Measurements from ENCODE around the gene GDPGP1.

Gene GDPGP1

DNA sequence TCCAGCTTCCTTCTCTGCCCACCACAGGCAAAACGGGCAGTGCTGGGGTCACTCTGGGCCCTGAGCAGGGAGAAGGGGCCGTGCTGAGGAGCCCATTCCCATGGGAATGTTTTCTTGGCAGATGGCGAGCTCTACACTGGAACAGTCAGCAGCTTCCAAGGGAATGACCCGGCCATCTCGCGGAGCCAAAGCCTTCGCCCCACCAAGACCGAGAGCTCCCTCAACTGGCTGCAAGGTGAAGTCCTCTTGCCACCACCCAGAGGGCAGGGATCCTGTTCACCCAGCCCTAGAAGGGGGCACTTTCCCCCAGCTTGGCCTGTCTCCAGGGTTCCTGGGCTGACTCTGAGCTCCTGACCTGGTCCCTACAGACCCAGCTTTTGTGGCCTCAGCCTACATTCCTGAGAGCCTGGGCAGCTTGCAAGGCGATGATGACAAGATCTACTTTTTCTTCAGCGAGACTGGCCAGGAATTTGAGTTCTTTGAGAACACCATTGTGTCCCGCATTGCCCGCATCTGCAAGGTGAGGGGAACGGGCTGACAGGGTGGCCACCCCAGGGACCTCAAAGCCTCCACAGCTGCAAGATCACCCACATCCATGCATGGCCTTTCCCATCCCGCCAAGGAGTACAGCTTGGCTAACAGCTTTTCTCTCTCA, 12.6 kb upstream of the GDPGP1 start:
- intact Hi-C loops (cut with DNase I), result no loop called here
- DNase-seq, result peak; percentile 64 to 97 (median 75)

- intact Hi-C loops (cut with DNase I), result no loop called here
- DNase-seq, result no peak
These were observed 11.5 kb upstream of the GDPGP1 start for GRCh38 chr15:90222547-90222946.

DNA sequence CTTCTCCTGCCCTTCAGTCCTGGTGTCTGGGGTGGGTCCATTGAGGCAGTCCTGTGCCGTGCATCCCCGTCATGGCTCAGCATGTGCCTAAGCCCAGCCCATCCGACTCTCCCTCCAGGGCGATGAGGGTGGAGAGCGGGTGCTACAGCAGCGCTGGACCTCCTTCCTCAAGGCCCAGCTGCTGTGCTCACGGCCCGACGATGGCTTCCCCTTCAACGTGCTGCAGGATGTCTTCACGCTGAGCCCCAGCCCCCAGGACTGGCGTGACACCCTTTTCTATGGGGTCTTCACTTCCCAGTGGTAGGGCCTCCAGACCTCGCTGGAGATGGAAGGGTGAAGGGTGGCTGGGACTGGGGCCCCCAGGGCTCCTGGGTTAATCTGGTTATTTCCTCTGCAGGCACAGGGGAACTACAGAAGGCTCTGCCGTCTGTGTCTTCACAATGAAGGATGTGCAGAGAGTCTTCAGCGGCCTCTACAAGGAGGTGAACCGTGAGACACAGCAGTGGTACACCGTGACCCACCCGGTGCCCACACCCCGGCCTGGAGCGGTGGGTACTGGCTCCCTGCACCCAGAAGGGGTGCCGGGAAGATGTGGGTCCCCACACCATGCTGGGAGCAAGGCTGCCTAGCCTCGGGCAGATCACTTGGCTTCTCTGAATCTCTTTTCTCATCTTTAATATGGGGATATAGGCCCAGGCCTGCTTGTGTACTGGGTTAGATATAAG, 10.4 kb upstream of the GDPGP1 start:
- intact Hi-C loops (cut with DNase I), result no loop called here

GRCh38 chr15:90225047-90225446, 9.0 kb upstream of the GDPGP1 start:
- peak in 1 of 10 donors; percentile 84 for DNase-seq
- intact Hi-C loops (cut with DNase I), result no loop called here

More for the DNA sequence above, 10.4 kb upstream of the GDPGP1 start:
- peak in 1 of 10 donors; percentile 68 for DNase-seq

DNA sequence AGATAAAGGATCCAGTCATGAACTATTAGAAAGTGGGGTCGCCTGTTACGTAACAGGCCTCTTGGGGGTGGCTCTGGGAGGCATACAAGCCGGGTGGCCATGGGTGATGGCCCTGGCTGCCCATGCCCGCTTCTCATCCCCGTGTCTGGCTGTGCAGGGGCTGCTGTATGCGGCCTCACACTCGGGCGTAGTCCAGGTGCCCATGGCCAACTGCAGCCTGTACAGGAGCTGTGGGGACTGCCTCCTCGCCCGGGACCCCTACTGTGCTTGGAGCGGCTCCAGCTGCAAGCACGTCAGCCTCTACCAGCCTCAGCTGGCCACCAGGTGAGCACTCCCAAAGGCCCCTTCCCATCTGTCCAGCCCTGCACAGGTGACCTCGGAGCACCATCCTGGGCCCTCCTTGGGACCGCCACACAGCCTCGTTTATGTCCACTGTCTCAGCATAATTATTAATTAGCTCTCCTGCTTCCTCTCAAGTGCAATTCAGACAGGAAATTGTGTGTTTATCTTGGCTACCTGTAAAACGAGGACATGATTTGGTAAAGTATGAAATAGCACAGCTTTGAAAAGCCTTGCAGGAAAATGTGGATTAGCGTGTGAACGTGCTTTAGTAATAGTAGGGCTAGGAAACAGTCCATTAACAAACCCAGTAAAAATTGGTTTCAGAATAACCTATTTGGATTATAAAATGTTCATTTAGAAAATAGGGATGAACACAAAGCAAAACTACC, 8.3 kb upstream of the GDPGP1 start:
- intact Hi-C loops (cut with DNase I), result no loop called here
- DNase-seq, result no peak

- intact Hi-C loops (cut with DNase I), result no loop called here
These were observed 6.7 kb upstream of the GDPGP1 start for GRCh38 chr15:90227336-90227735.

DNA sequence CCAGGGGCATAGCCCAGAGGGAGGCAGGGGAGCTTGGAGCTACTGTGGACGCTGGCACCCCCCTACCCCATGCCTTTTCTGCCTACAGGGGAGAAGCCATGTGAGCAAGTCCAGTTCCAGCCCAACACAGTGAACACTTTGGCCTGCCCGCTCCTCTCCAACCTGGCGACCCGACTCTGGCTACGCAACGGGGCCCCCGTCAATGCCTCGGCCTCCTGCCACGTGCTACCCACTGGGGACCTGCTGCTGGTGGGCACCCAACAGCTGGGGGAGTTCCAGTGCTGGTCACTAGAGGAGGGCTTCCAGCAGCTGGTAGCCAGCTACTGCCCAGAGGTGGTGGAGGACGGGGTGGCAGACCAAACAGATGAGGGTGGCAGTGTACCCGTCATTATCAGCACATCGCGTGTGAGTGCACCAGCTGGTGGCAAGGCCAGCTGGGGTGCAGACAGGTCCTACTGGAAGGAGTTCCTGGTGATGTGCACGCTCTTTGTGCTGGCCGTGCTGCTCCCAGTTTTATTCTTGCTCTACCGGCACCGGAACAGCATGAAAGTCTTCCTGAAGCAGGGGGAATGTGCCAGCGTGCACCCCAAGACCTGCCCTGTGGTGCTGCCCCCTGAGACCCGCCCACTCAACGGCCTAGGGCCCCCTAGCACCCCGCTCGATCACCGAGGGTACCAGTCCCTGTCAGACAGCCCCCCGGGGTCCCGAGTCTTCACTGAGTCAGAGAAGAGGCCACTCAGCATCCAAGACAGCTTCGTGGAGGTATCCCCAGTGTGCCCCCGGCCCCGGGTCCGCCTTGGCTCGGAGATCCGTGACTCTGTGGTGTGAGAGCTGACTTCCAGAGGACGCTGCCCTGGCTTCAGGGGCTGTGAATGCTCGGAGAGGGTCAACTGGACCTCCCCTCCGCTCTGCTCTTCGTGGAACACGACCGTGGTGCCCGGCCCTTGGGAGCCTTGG, 5.9 kb upstream of the GDPGP1 start:
- no peak for DNase-seq
- intact Hi-C loops (cut with DNase I), result no loop called here

More at GRCh38 chr15:90227336-90227735, 6.7 kb upstream of the GDPGP1 start:
- no peak for DNase-seq

GRCh38 chr15:90228960-90229359, 5.0 kb upstream of the GDPGP1 start:
- intact Hi-C loops (cut with DNase I), result no loop called here
- no peak for DNase-seq

DNA sequence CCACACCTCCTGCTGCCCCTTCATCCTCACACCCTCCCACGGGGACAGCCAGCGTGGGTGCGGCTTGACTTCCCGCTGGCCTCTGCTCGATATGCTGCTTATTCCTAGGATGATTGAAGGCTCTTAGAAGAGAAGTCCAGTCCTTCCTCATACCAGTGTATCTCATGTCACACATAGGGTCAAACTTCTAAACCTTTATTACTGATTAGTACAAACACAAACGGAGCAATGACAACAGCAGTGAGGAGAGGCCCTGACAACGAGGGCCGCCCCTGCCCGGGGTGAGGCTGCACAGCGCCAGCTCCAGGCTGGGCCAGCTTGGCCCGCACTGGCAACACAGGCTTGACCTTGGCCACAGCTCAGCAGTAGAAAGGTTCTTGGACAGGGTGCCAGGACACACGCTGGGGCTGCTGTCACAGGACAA, 3.9 kb upstream of the GDPGP1 start:
- peak in 6 of 10 donors; percentile 29 to 90 (median 51) for DNase-seq
- intact Hi-C loops (cut with DNase I), result loop anchor here (5.0 kb wide), 1 partner anchor 37 kb away; the partner anchor contains the start of gene NGRN

- no peak for DNase-seq
- intact Hi-C loops (cut with DNase I), result loop anchor here (5.0 kb wide), 1 partner anchor 37 kb away; the partner anchor contains the start of gene NGRN
These were observed 3.4 kb upstream of the GDPGP1 start for GRCh38 chr15:90230610-90231009.

- peak in 2 of 10 donors; percentile 31 to 86 for DNase-seq
- intact Hi-C loops (cut with DNase I), result loop anchor here (5.0 kb wide), 1 partner anchor 36 kb away; the partner anchor contains the start of gene NGRN
These were observed 2.7 kb upstream of the GDPGP1 start for GRCh38 chr15:90231028-90232017.

GRCh38 chr15:90232196-90232595, 1.8 kb upstream of the GDPGP1 start:
- intact Hi-C loops (cut with DNase I), result loop anchor here (5.0 kb wide), 1 partner anchor 35 kb away; the partner anchor contains the start of gene NGRN

DNA sequence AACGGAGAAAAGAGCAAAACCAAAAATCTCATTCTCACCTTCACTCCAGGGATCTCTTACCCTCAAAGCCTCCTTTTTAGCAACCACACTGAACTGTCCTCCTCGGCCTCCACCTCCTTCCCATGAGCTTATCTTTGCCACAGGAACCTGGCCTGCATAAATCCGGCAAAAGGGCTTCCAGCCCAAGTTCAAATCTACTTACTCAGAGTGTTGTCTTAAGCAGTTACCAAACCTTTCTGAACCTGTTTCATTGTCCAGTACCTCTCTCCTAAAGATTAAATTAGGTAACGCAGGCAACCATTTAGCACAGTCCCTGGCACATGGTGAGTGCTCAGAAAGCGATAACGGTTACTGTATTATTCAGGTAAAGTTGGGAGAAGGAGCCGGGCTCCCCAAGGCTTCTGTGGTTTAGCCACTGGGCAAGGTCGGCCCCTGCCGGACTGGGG, 1.0 kb upstream of the GDPGP1 start:
- DNase-seq, result no peak
- intact Hi-C loops (cut with DNase I), result loop anchor here (5.0 kb wide), 1 partner anchor 34 kb away; the partner anchor contains the start of gene NGRN

More at GRCh38 chr15:90232196-90232595, 1.8 kb upstream of the GDPGP1 start:
- DNase-seq, result no peak

DNA sequence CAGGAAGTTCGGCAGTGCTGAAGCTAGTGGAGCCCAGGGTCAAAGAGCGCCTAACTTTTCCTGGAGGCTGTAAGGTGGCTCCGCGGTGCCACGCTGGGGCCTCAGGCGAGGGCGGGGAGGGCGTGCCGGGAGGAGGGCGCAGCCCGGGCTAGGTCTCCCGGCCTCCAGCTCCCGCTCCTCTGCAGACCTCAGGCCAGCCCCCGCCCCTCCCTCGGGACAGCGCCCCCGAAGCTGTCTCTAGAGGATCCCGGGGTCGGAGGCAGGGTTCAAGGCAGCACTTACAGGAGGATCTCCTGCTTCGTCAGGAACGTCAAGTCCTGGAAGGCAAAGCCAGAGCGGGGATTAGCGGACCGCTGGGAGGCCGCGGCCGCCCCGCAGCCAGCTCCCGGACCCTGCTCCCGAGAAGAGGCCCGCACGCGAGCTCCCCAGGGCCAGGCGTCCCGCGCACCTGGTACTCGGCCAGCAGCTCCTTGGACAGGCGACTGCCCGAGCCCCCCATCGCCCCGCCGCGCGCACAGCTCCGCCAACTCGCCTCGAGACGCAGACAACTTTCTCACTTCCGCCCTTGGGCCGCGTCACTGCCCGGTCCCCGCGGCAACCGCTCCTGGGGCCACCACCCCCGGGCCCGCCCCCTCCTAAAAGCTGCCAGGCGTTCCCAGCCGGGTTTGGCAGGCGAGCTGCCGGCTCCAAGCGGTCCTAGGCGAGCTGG, 468 bp upstream of the GDPGP1 start, which contains the start of gene CIB1:
Gene CIB1, minus strand, starts transcription at position 555 of the 709 bp plus-strand sequence. Its CDS starts 56 bp downstream, at position 499.
- intact Hi-C loops (cut with DNase I), result loop anchor here (5.0 kb wide), 1 partner anchor 34 kb away; the partner anchor contains the start of gene NGRN
- DNase-seq, result peak; percentile 92 to 99 (median 96)

- intact Hi-C loops (cut with DNase I), result no loop called here
These were observed 5.4 kb downstream of the GDPGP1 start for GRCh38 chr15:90239371-90239770.

DNA sequence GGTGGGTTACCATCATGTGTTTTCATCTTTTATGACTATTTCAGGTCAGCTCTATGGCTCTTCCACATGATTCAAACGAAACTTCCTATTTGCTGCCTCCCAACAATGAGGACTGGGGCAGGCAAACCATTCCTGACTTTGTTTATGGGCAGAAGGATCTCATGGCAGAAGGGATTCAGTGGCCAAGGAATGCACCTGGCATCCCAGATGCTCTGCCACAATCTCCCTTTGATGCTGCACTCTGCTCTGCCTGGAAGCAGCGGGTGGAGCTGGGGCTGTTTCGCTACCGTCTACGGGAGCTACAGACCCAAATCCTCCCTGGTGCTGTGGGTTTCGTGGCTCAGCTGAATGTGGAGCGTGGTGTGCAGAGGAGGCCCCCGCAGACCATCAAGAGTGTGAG, 6.8 kb downstream of the GDPGP1 start:
- intact Hi-C loops (cut with DNase I), result no loop called here

More at GRCh38 chr15:90239371-90239770, 5.4 kb downstream of the GDPGP1 start:
- no peak for DNase-seq

More for the DNA sequence above, 6.8 kb downstream of the GDPGP1 start:
- DNase-seq, result no peak

Data from posterior cingulate gyrus (tissue), 11 donors.